Activated CD4-positive, alpha-beta memory T cell treated with anti-CD3 and anti-CD28 coated beads for 36 hours (primary cell): ENCODE results near the gene RGL1. TPM values are rescaled to one million over a fixed set of nuclear protein-coding genes. Genes with fewer than 3 reads are reported as not detected.

Experiments
- CTCF ChIA-PET: fragments of 350-600 bp; sonication (Branson Sonifier 250); formaldehyde crosslinking; loops from one replicate; lab custom pipeline; 2021; ENCODE audit warnings: antibody characterized with exemption, inconsistent platforms; lab: Charles Lee
- POLR2A ChIA-PET: fragments of 350-600 bp; sonication (Branson Sonifier 250); formaldehyde crosslinking; loops from one replicate; lab custom pipeline; 2021; ENCODE audit warnings: antibody characterized with exemption; lab: Charles Lee
- DNase-seq: peaks from one replicate; pipeline ENCODE4 v3.0.0-alpha.2; 2020
- H3K27ac Mint-ChIP-seq: one replicate; pipeline ENCODE4 v1.8.0; 2021; ENCODE audit warnings: mixed read lengths
- H3K27me3 Mint-ChIP-seq: one replicate; pipeline ENCODE4 v1.8.0; 2021; ENCODE audit warnings: mixed read lengths
- H3K36me3 Mint-ChIP-seq: one replicate; pipeline ENCODE4 v1.8.0; 2021; ENCODE audit warnings: mixed read lengths
- H3K4me1 Mint-ChIP-seq: one replicate; pipeline ENCODE4 v1.8.0; 2021; ENCODE audit warnings: low read depth, mixed read lengths
- H3K4me3 Mint-ChIP-seq: one replicate; pipeline ENCODE4 v1.8.0; 2021; ENCODE audit warnings: mild to moderate bottlenecking, mixed read lengths
- H3K9me3 Mint-ChIP-seq: one replicate; pipeline ENCODE4 v1.8.0; 2021; ENCODE audit warnings: mixed read lengths
- intact Hi-C: fragments of 100-400 bp; cut with micrococcal nuclease; formaldehyde crosslinking; loops from one replicate; pipeline ENCODE4 v1.15.1; 2023
- total RNA-seq, 2 experiments: library from RNA; stranded (reverse); gene quantifications; one replicate each; pipeline ENCODE4 v1.2.3, GENCODE V29; 2021

The RGL1 gene
- total RNA-seq, 2 experiments from 2014 or later: 1.8 TPM

- Mint-ChIP-seq H3K4me1 (no peaks in the 10 kb centered on the region), H3K27ac (no peak overlapping the region), H3K9me3 (no peaks in the 10 kb centered on the region), H3K27me3 (no peaks in the 10 kb centered on the region), H3K36me3 (no peaks in the 10 kb centered on the region), H3K4me3 (no peak overlapping the region)
- intact Hi-C loops: no loop called here
- CTCF ChIA-PET: no interaction called here
- POLR2A ChIA-PET: no interaction called here
- no peak for DNase-seq
These were observed 8.0 kb downstream of the RGL1 start for GRCh38 chr1:183812686-183813569.

- no peaks in the 10 kb centered on the region for H3K9me3 Mint-ChIP-seq
- ChIA-PET POLR2A (no interaction called here), CTCF (no interaction called here)
- intact Hi-C loops: no loop called here
- no peak overlapping the region for H3K4me3 Mint-ChIP-seq
- no peaks in the 10 kb centered on the region for H3K36me3 Mint-ChIP-seq
- no peak overlapping the region for H3K27ac Mint-ChIP-seq
- no peaks in the 10 kb centered on the region for H3K4me1 Mint-ChIP-seq
- DNase-seq: no peak
- no peaks in the 10 kb centered on the region for H3K27me3 Mint-ChIP-seq
These were observed 9.3 kb downstream of the RGL1 start for GRCh38 chr1:183814121-183814681.

- ChIA-PET CTCF (no interaction called here), POLR2A (no interaction called here)
- intact Hi-C loops: no loop called here
- Mint-ChIP-seq H3K27me3 (no peaks in the 10 kb centered on the region), H3K36me3 (no peaks in the 10 kb centered on the region), H3K4me1 (no peaks in the 10 kb centered on the region), H3K9me3 (no peaks in the 10 kb centered on the region), H3K4me3 (no peak overlapping the region), H3K27ac (no peak overlapping the region)
- no peak for DNase-seq
These were observed 11.2 kb downstream of the RGL1 start for GRCh38 chr1:183816110-183816509.

- Mint-ChIP-seq H3K27me3 (no peaks in the 10 kb centered on the region), H3K9me3 (no peaks in the 10 kb centered on the region), H3K4me1 (no peaks in the 10 kb centered on the region), H3K36me3 (no peaks in the 10 kb centered on the region), H3K4me3 (no peak overlapping the region), H3K27ac (no peak overlapping the region)
- intact Hi-C loops: no loop called here
- POLR2A ChIA-PET: no interaction called here
- CTCF ChIA-PET: no interaction called here
- DNase-seq: no peak
These were observed 12.8 kb downstream of the RGL1 start for GRCh38 chr1:183817576-183818288.

- Mint-ChIP-seq H3K4me3 (no peak overlapping the region), H3K27me3 (no peaks in the 10 kb centered on the region), H3K9me3 (no peaks in the 10 kb centered on the region), H3K27ac (no peak overlapping the region), H3K36me3 (no peaks in the 10 kb centered on the region), H3K4me1 (no peaks in the 10 kb centered on the region)
- DNase-seq: no peak
- POLR2A ChIA-PET: no interaction called here
- CTCF ChIA-PET: no interaction called here
- intact Hi-C loops: no loop called here
These were observed 14.1 kb downstream of the RGL1 start for GRCh38 chr1:183819059-183819458.

- intact Hi-C loops: no loop called here
- CTCF ChIA-PET: no interaction called here
These were observed 16.5 kb downstream of the RGL1 start for GRCh38 chr1:183821309-183821888.

GRCh38 chr1:183821889-183822611 is 17.1 kb downstream of the RGL1 start:
- H3K4me3 Mint-ChIP-seq: no peak overlapping the region
- no peak overlapping the region for H3K27ac Mint-ChIP-seq
- H3K9me3 Mint-ChIP-seq: no peaks in the 10 kb centered on the region
- H3K27me3 Mint-ChIP-seq: no peaks in the 10 kb centered on the region
- POLR2A ChIA-PET: no interaction called here
- no peaks in the 10 kb centered on the region for H3K36me3 Mint-ChIP-seq
- no peaks in the 10 kb centered on the region for H3K4me1 Mint-ChIP-seq
- intact Hi-C loops: no loop called here
- CTCF ChIA-PET: interaction anchor here (0.7 kb wide), 1 partner anchor 124 kb away, joined by 3 read pairs; no protein-coding TSS in a partner anchor
- no peak for DNase-seq

More at GRCh38 chr1:183821309-183821888, 16.5 kb downstream of the RGL1 start:
- no peaks in the 10 kb centered on the region for H3K27me3 Mint-ChIP-seq
- DNase-seq: no peak
- no peaks in the 10 kb centered on the region for H3K36me3 Mint-ChIP-seq
- POLR2A ChIA-PET: no interaction called here
- no peaks in the 10 kb centered on the region for H3K4me1 Mint-ChIP-seq
- H3K4me3 Mint-ChIP-seq: no peak overlapping the region
- no peak overlapping the region for H3K27ac Mint-ChIP-seq
- H3K9me3 Mint-ChIP-seq: no peaks in the 10 kb centered on the region

GRCh38 chr1:183824291-183824690 is 19.4 kb downstream of the RGL1 start:
- ChIA-PET CTCF (no interaction called here), POLR2A (no interaction called here)
- Mint-ChIP-seq H3K27ac (no peak overlapping the region), H3K4me1 (no peaks in the 10 kb centered on the region), H3K9me3 (no peaks in the 10 kb centered on the region), H3K27me3 (no peaks in the 10 kb centered on the region), H3K36me3 (no peaks in the 10 kb centered on the region), H3K4me3 (no peak overlapping the region)
- intact Hi-C loops: no loop called here
- DNase-seq: no peak

- POLR2A ChIA-PET: no interaction called here
- no peak for DNase-seq
- H3K36me3 Mint-ChIP-seq: no peaks in the 10 kb centered on the region
- CTCF ChIA-PET: no interaction called here
- no peaks in the 10 kb centered on the region for H3K27me3 Mint-ChIP-seq
- no peak overlapping the region for H3K27ac Mint-ChIP-seq
- intact Hi-C loops: no loop called here
- no peaks in the 10 kb centered on the region for H3K4me1 Mint-ChIP-seq
- no peak overlapping the region for H3K4me3 Mint-ChIP-seq
- no peaks in the 10 kb centered on the region for H3K9me3 Mint-ChIP-seq
These were observed 22.9 kb downstream of the RGL1 start for GRCh38 chr1:183827801-183828200.

- Mint-ChIP-seq H3K9me3 (no peaks in the 10 kb centered on the region), H3K27me3 (no peaks in the 10 kb centered on the region), H3K36me3 (no peaks in the 10 kb centered on the region), H3K4me3 (no peak overlapping the region), H3K4me1 (no peaks in the 10 kb centered on the region), H3K27ac (no peak overlapping the region)
- POLR2A ChIA-PET: no interaction called here
- intact Hi-C loops: no loop called here
- no peak for DNase-seq
- CTCF ChIA-PET: no interaction called here
These were observed 25.5 kb downstream of the RGL1 start for GRCh38 chr1:183830389-183830788.

GRCh38 chr1:183831311-183831710 is 26.4 kb downstream of the RGL1 start:
- intact Hi-C loops: no loop called here
- H3K36me3 Mint-ChIP-seq: no peaks in the 10 kb centered on the region
- H3K27me3 Mint-ChIP-seq: no peaks in the 10 kb centered on the region
- H3K4me1 Mint-ChIP-seq: no peaks in the 10 kb centered on the region
- H3K4me3 Mint-ChIP-seq: no peak overlapping the region
- POLR2A ChIA-PET: no interaction called here
- no peaks in the 10 kb centered on the region for H3K9me3 Mint-ChIP-seq
- DNase-seq: no peak
- CTCF ChIA-PET: interaction anchor here (1.0 kb wide), 1 partner anchor 176 kb away, joined by 5 read pairs; no protein-coding TSS in a partner anchor
- H3K27ac Mint-ChIP-seq: no peak overlapping the region

GRCh38 chr1:183832459-183832858 is 27.5 kb downstream of the RGL1 start:
- no peak for DNase-seq
- Mint-ChIP-seq H3K4me3 (no peak overlapping the region), H3K27ac (no peak overlapping the region), H3K27me3 (no peaks in the 10 kb centered on the region), H3K9me3 (no peaks in the 10 kb centered on the region), H3K36me3 (no peaks in the 10 kb centered on the region), H3K4me1 (no peaks in the 10 kb centered on the region)
- ChIA-PET CTCF (no interaction called here), POLR2A (no interaction called here)
- intact Hi-C loops: no loop called here
